NB4 (cell line): ENCODE measurements around the gene WDR45B.

Experiments
- CTCF ChIP-seq: IDR thresholded peaks from one replicate; pipeline ENCODE4 v1.5.1; 2012; ENCODE audit warnings: low read depth, low read length
- TF ChIP-seq, protein P1 (sequence below): IDR thresholded peaks from 2 replicates; pipeline ENCODE4 v1.6.1; 2011; ENCODE audit warnings: low read depth, low read length

DNA sequence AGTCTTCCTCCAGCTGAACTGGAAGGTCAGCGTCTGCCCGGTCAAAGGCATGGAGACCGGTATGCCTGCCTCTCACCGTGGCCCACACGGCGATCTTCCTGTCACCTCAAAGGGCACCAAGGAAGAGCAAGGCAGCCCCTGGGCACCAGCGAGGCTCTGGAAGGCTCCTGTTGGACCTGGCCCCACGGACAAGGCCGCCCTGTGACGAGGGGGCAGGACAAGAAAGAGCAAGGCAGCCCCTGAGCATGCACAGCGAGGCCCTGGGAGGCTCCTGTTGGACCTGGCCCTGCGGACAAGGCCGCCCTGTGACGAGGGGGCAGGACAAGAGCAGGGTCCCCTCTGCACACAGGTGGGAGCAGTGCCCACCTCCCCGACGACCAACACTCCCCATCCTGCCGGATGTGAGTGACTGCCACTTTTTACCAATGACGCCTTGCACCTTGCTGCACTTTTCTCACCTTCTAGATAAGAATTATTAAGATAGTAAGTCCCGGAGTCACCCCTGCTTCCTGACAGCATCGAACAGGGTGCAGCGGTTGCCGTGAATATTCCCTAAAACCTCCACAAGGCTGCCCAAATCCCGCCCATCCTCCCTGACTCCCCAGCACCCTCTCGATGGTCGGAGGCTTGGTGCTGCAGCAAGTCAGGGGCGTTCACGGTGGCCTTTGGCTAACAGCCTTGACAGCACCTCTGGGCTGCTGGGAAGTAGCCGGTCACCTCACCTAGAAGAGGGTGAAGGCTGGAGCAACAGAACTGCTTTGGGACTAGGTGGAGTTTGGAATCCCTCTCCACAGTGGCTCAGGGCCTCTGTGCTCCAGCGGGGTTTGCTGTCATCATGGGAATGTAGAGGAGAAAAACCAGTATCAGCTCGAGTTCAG lies 5.6 kb upstream of the WDR45B start:
- TF ChIP-seq, protein P1, sequence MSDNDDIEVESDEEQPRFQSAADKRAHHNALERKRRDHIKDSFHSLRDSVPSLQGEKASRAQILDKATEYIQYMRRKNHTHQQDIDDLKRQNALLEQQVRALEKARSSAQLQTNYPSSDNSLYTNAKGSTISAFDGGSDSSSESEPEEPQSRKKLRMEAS, result no peak
- no peak for TF ChIP-seq CTCF
